Transverse colon (tissue), 4 donors: ENCODE data around the gene GPR156. TPM values are rescaled to one million over a fixed set of nuclear protein-coding genes. Genes with fewer than 3 reads are reported as not detected.
A peak's percentile ranks its signal among the peaks of the same experiment; 100 is the strongest.

Experiments used
- DNase-seq: peaks from one replicate; pipeline ENCODE4 v3.0.0-alpha.2; 2019
- H3K27ac ChIP-seq, 4 donors: fragments of 200-600 bp; sonication (generic); 2 replicates each; pipeline ENCODE4 v1.5.1; 2016 to 2018; ENCODE audit warnings: inconsistent platforms in 4 of 4
- H3K27me3 ChIP-seq: fragments of 200-600 bp; sonication (generic); 2 replicates; pipeline ENCODE4 v1.5.1; 2017; ENCODE audit warnings: inconsistent platforms
- H3K36me3 ChIP-seq, 4 donors: fragments of 200-600 bp; sonication (generic); 2 replicates each; pipeline ENCODE4 v1.5.1; 2017 to 2019; ENCODE audit warnings: inconsistent platforms in 4 of 4
- H3K4me1 ChIP-seq, 4 donors: fragments of 200-600 bp; sonication (generic); 2 replicates each; pipeline ENCODE4 v1.5.1; 2017 to 2020; ENCODE audit warnings: inconsistent platforms in 4 of 4
- H3K4me3 ChIP-seq, 4 donors: fragments of 200-600 bp; sonication (generic); 1 replicate in 1 of 4; 2 replicates in 3 of 4; pipeline versions ENCODE4 v1.5.1 to v1.6.1; 2017 to 2019; ENCODE audit warnings: inconsistent platforms in 4 of 4
- H3K9me3 ChIP-seq, 2 donors: fragments of 200-600 bp; sonication (generic); 2 replicates each; pipeline ENCODE4 v1.5.1; 2017 to 2019; ENCODE audit warnings: inconsistent platforms in 2 of 2
- CTCF ChIP-seq, 5 experiments: fragments of 200-600 bp in 3 of 5; fragments of 450-650 bp in 2 of 5; sonication (generic) in 3 of 5; IDR thresholded peaks; 1 replicate in 2 of 5; 2 replicates in 3 of 5; pipeline ENCODE4 v1.5.1; 2016 to 2017; ENCODE audit warnings: antibody characterized with exemption in 5 of 5, inconsistent platforms in 3 of 5, mild to moderate bottlenecking in 2 of 5, moderate library complexity in 1 of 5
- EP300 ChIP-seq: sonication (generic); formaldehyde crosslinking; IDR thresholded peaks from one replicate; pipeline ENCODE4 v1.6.1; 2017; ENCODE audit warnings: antibody characterized with exemption, low read depth
- POLR2A ChIP-seq: fragments of 450-650 bp; IDR thresholded peaks from one replicate; pipeline ENCODE4 v1.6.1; 2016; ENCODE audit warnings: antibody characterized with exemption, mild to moderate bottlenecking, moderate library complexity
- POLR2AphosphoS5 ChIP-seq, 3 donors: sonication (generic); formaldehyde crosslinking; IDR thresholded peaks; one replicate each; pipeline ENCODE4 v1.6.1; 2016; ENCODE audit warnings: antibody characterized with exemption in 3 of 3
- WGBS, 2 donors: methylation state at CpG; one replicate each; pipeline ENCODE4 v1.1.5; 2018; ENCODE audit warnings: low coverage in 1 of 2; 5-methylcytosine and 5-hydroxymethylcytosine counted together
- in situ Hi-C, 4 donors: fragments of 200-750 bp; cut with MboI; loops; one replicate each; pipeline versions ENCODE4 v1.15.0 to v1.15.1; 2017; ENCODE audit warnings: low sequenced_read_pairs in 3 of 4, low pct_ligation_motif_present in 1 of 4, low pct_unique_long_range_greater_than_20kb in 1 of 4
- intact Hi-C: fragments of 100-400 bp; cut with DNase I; formaldehyde crosslinking; loops from one replicate; pipeline ENCODE4 v1.15.1; 2023; ENCODE audit warnings: low total_unique reads
- total RNA-seq, 4 donors: library from RNA; depleted of rRNA; stranded (reverse); fragments of >200 nt; gene quantifications; one replicate each; pipeline ENCODE4 v1.1.0, GENCODE V29; 2016

GPR156 gene
- total RNA-seq, 4 donors from 2014 or later = 0.27 to 0.48 TPM; not detected in 2

- DNase-seq = no peak
- Histone ChIP-seq H3K27me3 (no peaks in the 10 kb centered on the region), H3K4me1 (peaks cover 0 to 11% (median 0%) of the 10 kb centered on the region in 4 donors), H3K36me3 (no peaks in the 10 kb centered on the region), H3K4me3 (no peak overlapping the region), H3K27ac (no peak overlapping the region), H3K9me3 (no peaks in the 10 kb centered on the region)
- TF ChIP-seq EP300 (no peak), POLR2AphosphoS5 (IDR thresholded peaks at IDR 0.05) (no peak), CTCF (IDR thresholded peaks at IDR 0.05) (no peak), POLR2A (no peak)
- 82% methylated on average over 5 of the region's 5 CpGs; no CpG with 5 or more reads in 1 of the 2 donors for WGBS, 2 donors
- in situ Hi-C loops (no loop called here), intact Hi-C loops (no loop called here)
Measured at GRCh38 chr3:120204338-120204737, 80.7 kb downstream of the GPR156 start.

DNA sequence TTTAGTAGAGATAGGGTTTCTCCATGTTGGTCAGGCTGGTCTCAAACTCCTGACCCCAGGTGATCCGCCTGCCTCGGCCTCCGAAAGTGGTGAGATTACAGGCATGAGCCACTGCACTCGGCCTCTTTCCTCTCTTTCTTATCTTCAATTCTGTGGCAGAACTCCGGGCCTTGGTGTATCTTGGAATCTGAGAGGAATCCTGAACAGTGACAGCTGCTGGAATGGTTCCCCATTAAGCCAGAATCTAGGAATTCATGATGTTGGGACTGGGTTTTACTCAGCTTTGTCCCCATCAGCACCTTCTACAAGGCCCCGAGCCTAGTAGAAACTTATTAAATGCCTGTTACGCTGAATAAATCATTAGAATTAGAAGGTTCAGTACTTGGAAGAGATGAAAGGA is 81.4 kb downstream of the GPR156 start:
- Histone ChIP-seq H3K27ac (no peak overlapping the region), H3K36me3 (no peaks in the 10 kb centered on the region), H3K4me3 (no peak overlapping the region), H3K9me3 (no peaks in the 10 kb centered on the region), H3K27me3 (no peaks in the 10 kb centered on the region), H3K4me1 (peaks cover 0 to 11% (median 0%) of the 10 kb centered on the region in 4 donors)
- intact Hi-C loops (no loop called here), in situ Hi-C loops (no loop called here)
- 93% methylated on average over 7 of the region's 7 CpGs for WGBS, 2 donors
- DNase-seq = no peak
- no peak for TF ChIP-seq POLR2A
- no peak for TF ChIP-seq POLR2AphosphoS5 (IDR thresholded peaks at IDR 0.05)
- no peak for TF ChIP-seq CTCF (IDR thresholded peaks at IDR 0.05)
- TF ChIP-seq EP300 = no peak

GRCh38 chr3:120203016-120203415 is 82.0 kb downstream of the GPR156 start:
- H3K4me1 ChIP-seq = peaks cover 0 to 11% (median 0%) of the 10 kb centered on the region in 4 donors
- no peaks in the 10 kb centered on the region for H3K27me3 ChIP-seq
- no peak for DNase-seq
- no peak overlapping the region for H3K27ac ChIP-seq
- in situ Hi-C loops = no loop called here
- H3K4me3 ChIP-seq = no peak overlapping the region
- WGBS, 2 donors = 15 to 83% methylated on average over 1 to 2 of the region's 2 CpGs
- H3K36me3 ChIP-seq = no peaks in the 10 kb centered on the region
- intact Hi-C loops = no loop called here
- no peak for TF ChIP-seq POLR2A
- TF ChIP-seq EP300 = no peak
- peak in 2 of 3 donors; percentile 46 to 57 for TF ChIP-seq POLR2AphosphoS5 (IDR thresholded peaks at IDR 0.05)
- H3K9me3 ChIP-seq = no peaks in the 10 kb centered on the region

GRCh38 chr3:120202363-120202762 is 82.7 kb downstream of the GPR156 start:
- DNase-seq = no peak
- in situ Hi-C loops = no loop called here
- Histone ChIP-seq H3K9me3 (no peaks in the 10 kb centered on the region), H3K27ac (no peak overlapping the region), H3K4me3 (no peak overlapping the region), H3K36me3 (no peaks in the 10 kb centered on the region), H3K27me3 (no peaks in the 10 kb centered on the region), H3K4me1 (peaks cover 0 to 11% (median 0%) of the 10 kb centered on the region in 4 donors)
- intact Hi-C loops = no loop called here
- 100% methylated on average over 1 to 2 of the region's 2 CpGs for WGBS, 2 donors
- TF ChIP-seq POLR2AphosphoS5 (IDR thresholded peaks at IDR 0.05) (no peak), POLR2A (no peak), CTCF (IDR thresholded peaks at IDR 0.05) (no peak), EP300 (no peak)

DNA sequence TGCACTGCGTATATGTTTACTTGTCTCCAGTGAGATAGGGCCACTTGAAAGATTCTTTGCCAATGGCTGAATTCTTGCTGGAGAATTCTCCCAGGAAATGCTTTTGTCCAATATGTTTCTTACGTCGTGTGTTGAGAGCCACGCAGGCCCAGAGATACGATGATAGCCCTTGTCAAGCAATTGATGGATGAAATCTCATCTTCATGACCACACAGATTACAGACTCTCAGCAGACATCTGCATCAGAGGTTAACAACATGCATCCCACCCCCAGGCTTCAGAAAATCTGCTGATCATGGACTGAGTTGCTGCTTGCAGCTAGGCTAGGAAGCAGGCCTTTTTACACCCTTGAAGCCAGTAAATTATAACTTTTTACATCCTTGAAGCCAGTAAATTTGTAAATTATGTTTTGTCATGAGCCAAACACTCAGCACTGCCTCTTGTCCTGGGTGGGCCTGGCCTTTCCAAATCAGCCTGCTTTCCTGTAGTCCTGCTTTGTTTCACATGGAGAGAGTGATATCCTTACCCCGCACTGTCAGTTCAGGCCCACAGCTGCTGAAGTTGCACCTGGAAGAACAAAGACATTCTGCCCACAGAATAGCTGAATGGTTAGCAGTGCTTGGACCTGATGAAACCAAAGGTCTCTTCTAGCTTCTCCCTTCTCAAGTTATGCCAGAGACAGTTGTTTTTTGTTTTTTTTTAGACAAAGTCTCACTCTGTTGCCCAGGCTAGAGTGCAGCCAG is 84.4 kb downstream of the GPR156 start:
- Histone ChIP-seq H3K27ac (no peak overlapping the region), H3K27me3 (no peaks in the 10 kb centered on the region), H3K4me3 (no peak overlapping the region), H3K36me3 (no peaks in the 10 kb centered on the region), H3K9me3 (no peaks in the 10 kb centered on the region), H3K4me1 (peaks cover 0 to 11% (median 0%) of the 10 kb centered on the region in 4 donors)
- intact Hi-C loops = no loop called here
- DNase-seq = no peak
- in situ Hi-C loops = no loop called here
- 83 to 87% methylated on average over 3 to 6 of the region's 6 CpGs for WGBS, 2 donors
- no peak for TF ChIP-seq POLR2A
- no peak for TF ChIP-seq POLR2AphosphoS5 (IDR thresholded peaks at IDR 0.05)
- TF ChIP-seq CTCF (IDR thresholded peaks at IDR 0.05) = no peak
- TF ChIP-seq EP300 = no peak
